ENCODE measurements around the gene RRAD.
A peak's percentile ranks its signal among the peaks of the same experiment; 100 is the strongest.

RRAD gene

DNA sequence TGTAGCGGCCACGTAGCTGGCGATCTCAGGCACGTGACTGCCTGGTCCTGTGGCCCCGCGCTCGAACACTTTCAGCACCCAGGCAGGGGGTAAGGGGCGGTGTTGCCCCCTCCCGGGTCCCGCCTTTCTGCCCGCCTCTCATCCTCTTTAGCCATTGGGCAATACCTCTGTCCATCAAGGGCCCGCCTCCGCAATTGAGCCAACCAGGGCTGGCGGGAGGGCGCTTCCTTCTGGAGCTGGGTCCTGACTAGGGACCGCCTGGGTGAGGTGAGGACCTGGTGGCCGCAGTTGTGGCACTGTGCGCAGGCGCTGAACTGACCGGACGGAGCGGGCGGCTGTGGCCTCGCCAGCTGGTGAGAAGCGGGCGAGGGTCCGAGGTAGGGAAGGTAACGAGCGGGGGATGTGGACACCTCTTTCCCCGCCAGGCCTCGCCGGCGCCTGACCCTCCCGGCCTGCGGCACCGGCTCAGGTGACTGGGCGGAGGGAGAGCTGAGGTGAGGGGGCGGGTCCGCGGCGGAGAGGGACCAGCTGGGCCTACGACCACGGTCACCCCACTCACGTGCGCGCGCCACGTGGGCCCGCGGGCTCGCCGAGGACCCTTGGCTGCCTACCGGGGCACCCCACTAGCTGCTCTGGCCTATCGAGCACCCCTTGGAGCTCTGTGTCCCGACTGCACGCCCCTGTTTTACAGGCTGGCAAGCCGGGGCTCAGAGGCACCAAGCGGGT, 44.9 kb downstream of the RRAD start, which contains the start of gene PDP2 (continued):
- TF ChIP-seq ZFP3 (tag by site-specific recombination; IDR thresholded peaks at IDR 0.05; ENCODE audit: low read depth) = no peak
- no peak for TF ChIP-seq ZBTB17 (tag by site-specific recombination; IDR thresholded peaks at IDR 0.05)
- TF ChIP-seq ZNF121 (tag by site-specific recombination; IDR thresholded peaks at IDR 0.05) = 0 out of 2 replicates have a peak, but pooled peaks have one; percentile 17
- no peak for TF ChIP-seq PRDM1 (tag by site-specific recombination; IDR thresholded peaks at IDR 0.05)
- TF ChIP-seq SP2 (tag by site-specific recombination; IDR thresholded peaks at IDR 0.05) = peak; percentile 97
- peak; percentile 24; the same call in 1 of the 2 replicates for TF ChIP-seq ZBTB20 (tag by site-specific recombination; IDR thresholded peaks at IDR 0.05)
- no peak for TF ChIP-seq ZNF184 (tag by site-specific recombination; IDR thresholded peaks at IDR 0.05)
- no peak for TF ChIP-seq ZNF791 (tag by site-specific recombination; IDR thresholded peaks at IDR 0.05)
- peak; percentile 84 for TF ChIP-seq KLF1 (tag by site-specific recombination; IDR thresholded peaks at IDR 0.05)
- no peak for TF ChIP-seq ZNF248 (tag by site-specific recombination; IDR thresholded peaks at IDR 0.05)
- no peak for TF ChIP-seq ZNF132 (tag by site-specific recombination; IDR thresholded peaks at IDR 0.05; ENCODE audit: borderline replicate concordance)
- TF ChIP-seq, protein P1, sequence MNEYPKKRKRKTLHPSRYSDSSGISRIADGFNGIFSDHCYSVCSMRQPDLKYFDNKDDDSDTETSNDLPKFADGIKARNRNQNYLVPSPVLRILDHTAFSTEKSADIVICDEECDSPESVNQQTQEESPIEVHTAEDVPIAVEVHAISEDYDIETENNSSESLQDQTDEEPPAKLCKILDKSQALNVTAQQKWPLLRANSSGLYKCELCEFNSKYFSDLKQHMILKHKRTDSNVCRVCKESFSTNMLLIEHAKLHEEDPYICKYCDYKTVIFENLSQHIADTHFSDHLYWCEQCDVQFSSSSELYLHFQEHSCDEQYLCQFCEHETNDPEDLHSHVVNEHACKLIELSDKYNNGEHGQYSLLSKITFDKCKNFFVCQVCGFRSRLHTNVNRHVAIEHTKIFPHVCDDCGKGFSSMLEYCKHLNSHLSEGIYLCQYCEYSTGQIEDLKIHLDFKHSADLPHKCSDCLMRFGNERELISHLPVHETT (tag by site-specific recombination; IDR thresholded peaks at IDR 0.05) = no peak
- TF ChIP-seq GLI2 (tag by site-specific recombination; IDR thresholded peaks at IDR 0.05; ENCODE audit: borderline replicate concordance, low read depth) = no peak
- no peak for TF ChIP-seq ZNF48 (tag by site-specific recombination; IDR thresholded peaks at IDR 0.05)
- no peak for TF ChIP-seq ZNF514 (tag by site-specific recombination; IDR thresholded peaks at IDR 0.05)
- TF ChIP-seq ZNF311 (tag by site-specific recombination; IDR thresholded peaks at IDR 0.05; ENCODE audit: borderline replicate concordance) = no peak
- TF ChIP-seq HOXD13 (CRISPR knock-in tag; IDR thresholded peaks at IDR 0.05; ENCODE audit: borderline replicate concordance) = no peak
- no peak for TF ChIP-seq ZNF302 (tag by site-specific recombination; IDR thresholded peaks at IDR 0.05; ENCODE audit: low read depth)
- TF ChIP-seq MYNN (tag by site-specific recombination; IDR thresholded peaks at IDR 0.05; ENCODE audit: borderline replicate concordance) = no peak
- no peak for TF ChIP-seq ZNF362 (tag by site-specific recombination; IDR thresholded peaks at IDR 0.05)
- TF ChIP-seq HOXA7 (CRISPR knock-in tag; IDR thresholded peaks at IDR 0.05; ENCODE audit: borderline replicate concordance) = no peak
- TF ChIP-seq ZNF155 (tag by site-specific recombination; IDR thresholded peaks at IDR 0.05) = no peak
- no peak for TF ChIP-seq ZNF37A (tag by site-specific recombination; IDR thresholded peaks at IDR 0.05)
- no peak for TF ChIP-seq ZNF664 (tag by site-specific recombination; IDR thresholded peaks at IDR 0.05)
- no peak for TF ChIP-seq BCL11B (tag by site-specific recombination; IDR thresholded peaks at IDR 0.05; ENCODE audit: low read depth)
- no peak for TF ChIP-seq SALL2 (tag by site-specific recombination; IDR thresholded peaks at IDR 0.05; ENCODE audit: borderline replicate concordance)
- TF ChIP-seq HOXC10 (CRISPR knock-in tag; IDR thresholded peaks at IDR 0.05) = no peak
- TF ChIP-seq ZNF530 (tag by site-specific recombination; IDR thresholded peaks at IDR 0.05; ENCODE audit: low read depth) = no peak
- no peak for TF ChIP-seq ZNF76 (tag by site-specific recombination; IDR thresholded peaks at IDR 0.05; ENCODE audit: borderline replicate concordance, low read depth)
- no peak; the same call in 1 of the 2 replicates for TF ChIP-seq ZFP69B (tag by site-specific recombination; IDR thresholded peaks at IDR 0.05)
- TF ChIP-seq WT1 (tag by site-specific recombination; IDR thresholded peaks at IDR 0.05) = peak; percentile 61; the same call in 1 of the 2 replicates
- TF ChIP-seq, protein P2, sequence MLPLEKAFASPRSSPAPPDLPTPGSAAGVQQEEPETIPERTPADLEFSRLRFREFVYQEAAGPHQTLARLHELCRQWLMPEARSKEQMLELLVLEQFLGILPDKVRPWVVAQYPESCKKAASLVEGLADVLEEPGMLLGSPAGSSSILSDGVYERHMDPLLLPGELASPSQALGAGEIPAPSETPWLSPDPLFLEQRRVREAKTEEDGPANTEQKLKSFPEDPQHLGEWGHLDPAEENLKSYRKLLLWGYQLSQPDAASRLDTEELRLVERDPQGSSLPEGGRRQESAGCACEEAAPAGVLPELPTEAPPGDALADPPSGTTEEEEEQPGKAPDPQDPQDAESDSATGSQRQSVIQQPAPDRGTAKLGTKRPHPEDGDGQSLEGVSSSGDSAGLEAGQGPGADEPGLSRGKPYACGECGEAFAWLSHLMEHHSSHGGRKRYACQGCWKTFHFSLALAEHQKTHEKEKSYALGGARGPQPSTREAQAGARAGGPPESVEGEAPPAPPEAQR (tag by site-specific recombination; IDR thresholded peaks at IDR 0.05) = no peak
- TF ChIP-seq ZNF473 (tag by site-specific recombination; IDR thresholded peaks at IDR 0.05) = no peak
- TF ChIP-seq, protein P3, sequence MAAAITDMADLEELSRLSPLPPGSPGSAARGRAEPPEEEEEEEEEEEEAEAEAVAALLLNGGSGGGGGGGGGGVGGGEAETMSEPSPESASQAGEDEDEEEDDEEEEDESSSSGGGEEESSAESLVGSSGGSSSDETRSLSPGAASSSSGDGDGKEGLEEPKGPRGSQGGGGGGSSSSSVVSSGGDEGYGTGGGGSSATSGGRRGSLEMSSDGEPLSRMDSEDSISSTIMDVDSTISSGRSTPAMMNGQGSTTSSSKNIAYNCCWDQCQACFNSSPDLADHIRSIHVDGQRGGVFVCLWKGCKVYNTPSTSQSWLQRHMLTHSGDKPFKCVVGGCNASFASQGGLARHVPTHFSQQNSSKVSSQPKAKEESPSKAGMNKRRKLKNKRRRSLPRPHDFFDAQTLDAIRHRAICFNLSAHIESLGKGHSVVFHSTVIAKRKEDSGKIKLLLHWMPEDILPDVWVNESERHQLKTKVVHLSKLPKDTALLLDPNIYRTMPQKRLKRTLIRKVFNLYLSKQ (tag by site-specific recombination; IDR thresholded peaks at IDR 0.05; ENCODE audit: borderline replicate concordance) = no peak
- no peak for TF ChIP-seq ZSCAN4 (tag by site-specific recombination; IDR thresholded peaks at IDR 0.05)
- no peak for TF ChIP-seq ZNF292 (tag by site-specific recombination; IDR thresholded peaks at IDR 0.05; ENCODE audit: borderline replicate concordance, low read depth)

All from HEK293 (cell line).